ENCODE measurements around the gene ATG2A.

The ATG2A gene

GRCh38 chr11:64905516-64906313 is 11.3 kb downstream of the ATG2A start:
- no peak overlapping the region for H3K27ac ChIP-seq
- no peak for DNase-seq (ENCODE audit: low read depth, low spot score)

- no peak overlapping the region for H3K27ac ChIP-seq
- no peak for DNase-seq (ENCODE audit: low read depth, low spot score)
Measured at GRCh38 chr11:64903291-64903833, 13.6 kb downstream of the ATG2A start.

- DNase-seq (ENCODE audit: low read depth, low spot score), result no peak
- H3K27ac ChIP-seq, result no peak overlapping the region
Measured at GRCh38 chr11:64902102-64902900, 14.7 kb downstream of the ATG2A start.

GRCh38 chr11:64900774-64901173 is 16.2 kb downstream of the ATG2A start:
- H3K27ac ChIP-seq, result no peak overlapping the region
- no peak for DNase-seq (ENCODE audit: low read depth, low spot score)

GRCh38 chr11:64900263-64900678 is 16.7 kb downstream of the ATG2A start:
- no peak for DNase-seq (ENCODE audit: low read depth, low spot score)
- H3K27ac ChIP-seq, result no peak overlapping the region

GRCh38 chr11:64898541-64898940 is 18.5 kb downstream of the ATG2A start:
- DNase-seq (ENCODE audit: low read depth, low spot score), result no peak
- H3K27ac ChIP-seq, result no peak overlapping the region

- DNase-seq (ENCODE audit: low read depth, low spot score), result no peak
- H3K27ac ChIP-seq, result no peak overlapping the region
Measured at GRCh38 chr11:64898076-64898445, 18.9 kb downstream of the ATG2A start.

GRCh38 chr11:64897381-64898075 is 19.5 kb downstream of the ATG2A start:
- no peak for DNase-seq (ENCODE audit: low read depth, low spot score)

GRCh38 chr11:64896448-64897022 is 20.5 kb downstream of the ATG2A start:
- no peak overlapping the region for H3K27ac ChIP-seq
- DNase-seq (ENCODE audit: low read depth, low spot score), result no peak

More at GRCh38 chr11:64897381-64898075, 19.5 kb downstream of the ATG2A start:
- H3K27ac ChIP-seq, result no peak overlapping the region

- no peak overlapping the region for H3K27ac ChIP-seq
- no peak for DNase-seq (ENCODE audit: low read depth, low spot score)
Measured at GRCh38 chr11:64894812-64895452, 22.1 kb downstream of the ATG2A start.

- DNase-seq (ENCODE audit: low read depth, low spot score), result no peak
Measured at GRCh38 chr11:64894070-64894811, 22.8 kb downstream of the ATG2A start.

GRCh38 chr11:64893194-64894069 is 23.6 kb downstream of the ATG2A start:
- no peak for DNase-seq (ENCODE audit: low read depth, low spot score)
- no peak overlapping the region for H3K27ac ChIP-seq

More at GRCh38 chr11:64894070-64894811, 22.8 kb downstream of the ATG2A start:
- H3K27ac ChIP-seq, result no peak overlapping the region

- no peak for DNase-seq (ENCODE audit: low read depth, low spot score)
- no peak overlapping the region for H3K27ac ChIP-seq
Measured at GRCh38 chr11:64892838-64893193, 24.2 kb downstream of the ATG2A start.

- no peak for DNase-seq (ENCODE audit: low read depth, low spot score)
- no peak overlapping the region for H3K27ac ChIP-seq
Measured at GRCh38 chr11:64892411-64892831, 24.6 kb downstream of the ATG2A start.

- DNase-seq (ENCODE audit: low read depth, low spot score), result no peak
- no peak overlapping the region for H3K27ac ChIP-seq
Measured at GRCh38 chr11:64891880-64892279, 25.1 kb downstream of the ATG2A start.

- no peak overlapping the region for H3K27ac ChIP-seq
- no peak for DNase-seq (ENCODE audit: low read depth, low spot score)
Measured at GRCh38 chr11:64891215-64891848, 25.7 kb downstream of the ATG2A start.

GRCh38 chr11:64890522-64890939 is 26.5 kb downstream of the ATG2A start:
- no peak for DNase-seq (ENCODE audit: low read depth, low spot score)
- H3K27ac ChIP-seq, result no peak overlapping the region
